ENCODE data around the gene SURF4.

The SURF4 gene

GRCh38 chr9:133372144-133372543 lies 3.7 kb downstream of the SURF4 start:
- DNase-seq = no peak

GRCh38 chr9:133371261-133371711 lies 4.6 kb downstream of the SURF4 start:
- DNase-seq = no peak

GRCh38 chr9:133370685-133371084 lies 5.2 kb downstream of the SURF4 start:
- no peak for DNase-seq

GRCh38 chr9:133369933-133370332 lies 5.9 kb downstream of the SURF4 start:
- no peak for DNase-seq

GRCh38 chr9:133369422-133369821 lies 6.4 kb downstream of the SURF4 start:
- DNase-seq = no peak

- no peak for DNase-seq
Measured at GRCh38 chr9:133368249-133368881, 7.5 kb downstream of the SURF4 start.

GRCh38 chr9:133367778-133368177 lies 8.1 kb downstream of the SURF4 start:
- DNase-seq = no peak

GRCh38 chr9:133367221-133367620 lies 8.6 kb downstream of the SURF4 start:
- no peak for DNase-seq

GRCh38 chr9:133366435-133366834 lies 9.4 kb downstream of the SURF4 start:
- no peak for DNase-seq

- DNase-seq = no peak
Measured at GRCh38 chr9:133362359-133363044, 13.4 kb downstream of the SURF4 start.

GRCh38 chr9:133361507-133362092 lies 14.3 kb downstream of the SURF4 start:
- DNase-seq = no peak

- no peak for DNase-seq
Measured at GRCh38 chr9:133360400-133361393, 15.2 kb downstream of the SURF4 start.

GRCh38 chr9:133359399-133360175 lies 16.3 kb downstream of the SURF4 start:
- DNase-seq = no peak

- DNase-seq = no peak
Measured at GRCh38 chr9:133357656-133358055, 18.2 kb downstream of the SURF4 start.

GRCh38 chr9:133356391-133357091 lies 19.3 kb downstream of the SURF4 start, which contains the start of the genes SURF1 and SURF2:
Gene SURF1, minus strand, starts transcription at chr9:133356487. Its CDS starts 34 bp downstream, at chr9:133356453.
Gene SURF2, plus strand, starts transcription at chr9:133356550. Its CDS starts 43 bp downstream, at chr9:133356593.
- peak; percentile 75 for DNase-seq

GRCh38 chr9:133355881-133356357 lies 19.9 kb downstream of the SURF4 start:
- DNase-seq = no peak

GRCh38 chr9:133354766-133355165 lies 21.1 kb downstream of the SURF4 start:
- DNase-seq = no peak

GRCh38 chr9:133353548-133353947 lies 22.3 kb downstream of the SURF4 start:
- DNase-seq = no peak

- no peak for DNase-seq
Measured at GRCh38 chr9:133352635-133353340, 23.1 kb downstream of the SURF4 start.

GRCh38 chr9:133351908-133352634 lies 23.8 kb downstream of the SURF4 start:
- DNase-seq = peak; percentile 72

Measured in HCEC 1CT (cell line).